Left lung (tissue), 10 donors: Measurements from ENCODE around the gene TNNI3K. TPM values are rescaled to one million over a fixed set of nuclear protein-coding genes. Genes with fewer than 3 reads are reported as not detected.

ENCODE experiments used
- ATAC-seq: fragments of 200-7000 bp; cut with Tn5 transposase; one replicate; pipeline ENCODE4 v1.9.1; 2020; ENCODE audit warnings: moderate library complexity
- DNase-seq, 4 donors: peaks; one replicate each; pipeline ENCODE4 v3.0.0-alpha.2; 2013 to 2020
- H3K27ac ChIP-seq, 2 donors: fragments of 200-600 bp; sonication (generic) in 1 of 2; one replicate each; pipeline versions ENCODE4 v1.5.0 to v1.8.0; 2020 to 2021
- H3K27me3 ChIP-seq, 2 donors: fragments of 200-600 bp; sonication (generic) in 1 of 2; one replicate each; pipeline versions ENCODE4 v1.5.0 to v1.8.0; 2020 to 2021
- H3K36me3 ChIP-seq, 2 donors: fragments of 200-600 bp; sonication (generic) in 1 of 2; one replicate each; pipeline versions ENCODE4 v1.5.0 to v1.8.0; 2020 to 2021
- H3K4me1 ChIP-seq, 2 donors: fragments of 200-600 bp; one replicate each; pipeline ENCODE4 v1.8.0; 2021
- H3K4me3 ChIP-seq, 2 donors: fragments of 200-600 bp; sonication (generic) in 1 of 2; one replicate each; pipeline versions ENCODE4 v1.5.0 to v1.8.0; 2020 to 2021; ENCODE audit warnings: mild to moderate bottlenecking in 1 of 2
- H3K9me3 ChIP-seq, 2 donors: fragments of 200-600 bp; sonication (generic) in 1 of 2; one replicate each; pipeline versions ENCODE4 v1.5.0 to v1.8.0; 2020 to 2021
- CTCF ChIP-seq, 2 donors: fragments of 200-600 bp; sonication (generic) in 1 of 2; IDR thresholded peaks; one replicate each; pipeline versions ENCODE4 v1.5.0 to v1.8.0; 2021; ENCODE audit warnings: antibody characterized with exemption in 2 of 2
- intact Hi-C, 2 donors: fragments of 100-400 bp; cut with DNase I; formaldehyde crosslinking; loops; one replicate each; pipeline versions ENCODE4 v1.11.2 to v1.14.2; 2022
- polyA plus RNA-seq, 6 donors: library from polyadenylated mRNA; unstranded; fragments of 120-200 nt; gene quantifications; one replicate each; pipeline ENCODE4 v1.2.1, GENCODE V29; 2013; ENCODE audit not compliant: insufficient read length in 6 of 6
- total RNA-seq, 2 donors: library from RNA; stranded (reverse); fragmentation: NEBNext Ultra II Directional; extraction: Animal tissue kit (Norgen Biotek cat#: 25700); gene quantifications; one replicate each; pipeline ENCODE4 v1.2.1, GENCODE V29; 2021
- donor health status: DM: no; HTN: yes; CAD: no.
- donor health status: DM: no; HTN: no; CAD: no.

TNNI3K gene
- total and polyA plus RNA-seq, 8 donors: 0.38 to 2.0 (median 1.1) TPM

- Histone ChIP-seq H3K4me1 (no peaks in the 10 kb centered on the region), H3K4me3 (no peak overlapping the region), H3K9me3 (no peaks in the 10 kb centered on the region), H3K36me3 (no peaks in the 10 kb centered on the region), H3K27me3 (no peaks in the 10 kb centered on the region), H3K27ac (no peak overlapping the region)
- ATAC-seq (no peak), DNase-seq (no peak)
- intact Hi-C loops: no loop called here
- no peak for TF ChIP-seq CTCF (IDR thresholded peaks at IDR 0.05)
Observed at GRCh38 chr1:74592580-74593355, 357.6 kb downstream of the TNNI3K start.

Other genes with a start within 250 kb of the TNNI3K start
- gene LRRIQ3, start 37.2 kb upstream of the TNNI3K start, total RNA-seq: 1 to 10 TPM in 1 of 2 donors, under 1 TPM in 1; 0.61 to 1.0 TPM
- gene LRRIQ3, start 37.2 kb upstream of the TNNI3K start, polyA plus RNA-seq: 1 to 10 TPM; 1.1 to 3.0 (median 1.8) TPM
- 10 to 100 TPM; 20.9 to 23.6 TPM for gene FPGT, start 37.1 kb upstream of the TNNI3K start, total RNA-seq
- 10 to 100 TPM; 21.5 to 27.0 (median 24.3) TPM for gene FPGT, start 37.1 kb upstream of the TNNI3K start, polyA plus RNA-seq